ENCODE results near the gene MRPS25. TPM values are rescaled to one million over a fixed set of nuclear protein-coding genes. Genes with fewer than 3 reads are reported as not detected.
A peak's percentile ranks its signal among the peaks of the same experiment; 100 is the strongest.

Gene MRPS25
- total and polyA plus RNA-seq, 11 donors, result 80.9 to 173 (median 95.2) TPM

GRCh38 chr3:15081960-15082664 is 17.0 kb upstream of the MRPS25 start:
- ATAC-seq, result no peak
- H3K36me3 ChIP-seq, result peaks cover 0 to 100% (median 98%) of the 10 kb centered on the region in 9 donors
- WGBS, 4 donors, result 92 to 95% (median 94%) methylated on average over 10 to 13 of the region's 13 CpGs

GRCh38 chr3:15079091-15079490 is 14.0 kb upstream of the MRPS25 start:
- Histone ChIP-seq H3K36me3 (peaks cover 0 to 100% (median 98%) of the 10 kb centered on the region in 9 donors), H3K4me1 (peaks cover 0 to 13% (median 0%) of the 10 kb centered on the region in 12 donors), H3K4me3 (no peak overlapping the region), H3K27ac (no peak overlapping the region), H3K9me3 (no peaks in the 10 kb centered on the region), H3K27me3 (no peaks in the 10 kb centered on the region)
- 84 to 95% (median 89%) methylated on average over 3 of the region's 3 CpGs for WGBS, 4 donors
- DNase-seq (no peak), ATAC-seq (no peak)
- intact Hi-C loops (cut with DNase I), result no loop called here
- no peak for TF ChIP-seq POLR2A (IDR thresholded peaks at IDR 0.05)
- no peak for TF ChIP-seq CTCF (IDR thresholded peaks at IDR 0.05)

More at GRCh38 chr3:15081960-15082664, 17.0 kb upstream of the MRPS25 start:
- Histone ChIP-seq H3K4me1 (peaks cover 0 to 4% (median 0%) of the 10 kb centered on the region in 12 donors), H3K9me3 (no peaks in the 10 kb centered on the region), H3K4me3 (no peak overlapping the region), H3K27me3 (no peaks in the 10 kb centered on the region), H3K27ac (peak overlapping the region in 1 of 12 donors; percentile 20)
- intact Hi-C loops (cut with DNase I), result no loop called here
- DNase-seq, result no peak
- TF ChIP-seq CTCF (IDR thresholded peaks at IDR 0.05) (no peak), POLR2A (IDR thresholded peaks at IDR 0.05) (no peak)

- Histone ChIP-seq H3K27ac (no peak overlapping the region), H3K9me3 (no peaks in the 10 kb centered on the region), H3K4me1 (peaks cover 0 to 10% (median 0%) of the 10 kb centered on the region in 12 donors), H3K36me3 (peaks cover 0 to 96% (median 86%) of the 10 kb centered on the region in 9 donors), H3K27me3 (no peaks in the 10 kb centered on the region), H3K4me3 (no peak overlapping the region)
- WGBS, 4 donors, result 92 to 98% (median 95%) methylated on average over 17 to 19 of the region's 19 CpGs
- peak in 1 of 4 donors; percentile 21 for ATAC-seq
- no peak for DNase-seq
- TF ChIP-seq POLR2A (IDR thresholded peaks at IDR 0.05) (no peak), CTCF (IDR thresholded peaks at IDR 0.05) (no peak)
- intact Hi-C loops (cut with DNase I), result no loop called here
These were observed 9.4 kb upstream of the MRPS25 start for GRCh38 chr3:15074500-15074899.

- DNase-seq (no peak), ATAC-seq (no peak)
- peaks cover 0 to 10% (median 0%) of the 10 kb centered on the region in 12 donors for H3K4me1 ChIP-seq
- H3K27ac ChIP-seq, result no peak overlapping the region
- H3K27me3 ChIP-seq, result no peaks in the 10 kb centered on the region
- no peak overlapping the region for H3K4me3 ChIP-seq
- intact Hi-C loops (cut with DNase I), result no loop called here
- H3K9me3 ChIP-seq, result no peaks in the 10 kb centered on the region
- peaks cover 0 to 69% (median 60%) of the 10 kb centered on the region in 9 donors for H3K36me3 ChIP-seq
- 88 to 97% (median 95%) methylated on average over 2 of the region's 2 CpGs for WGBS, 4 donors
- TF ChIP-seq CTCF (IDR thresholded peaks at IDR 0.05) (no peak), POLR2A (IDR thresholded peaks at IDR 0.05) (no peak)
These were observed 6.6 kb upstream of the MRPS25 start for GRCh38 chr3:15071699-15072098.
